ENCODE measurements around the gene HAGHL.
"Not testable (repeated sequence)": the region's sequence is repeated elsewhere in the genome, so short reads cannot be mapped to it uniquely, and the experiment has no call there.

Gene HAGHL

GRCh38 chr16:774086-775001 is 47.4 kb downstream of the HAGHL start:
- DNase-seq: no peak

GRCh38 chr16:775236-775796 is 48.4 kb downstream of the HAGHL start:
- no peak for DNase-seq

- DNase-seq: not testable (repeated sequence)
Measured at GRCh38 chr16:776298-776697, 49.4 kb downstream of the HAGHL start.

- no peak for DNase-seq
Measured at GRCh38 chr16:776824-777223, 49.9 kb downstream of the HAGHL start.

- DNase-seq: no peak
Measured at GRCh38 chr16:777826-778225, 50.9 kb downstream of the HAGHL start.

- DNase-seq: no peak
Measured at GRCh38 chr16:778447-778846, 51.5 kb downstream of the HAGHL start.

- DNase-seq: no peak
Measured at GRCh38 chr16:778909-779527, 52.1 kb downstream of the HAGHL start.

Measured in fibroblast of skin of scalp (primary cell).